A673 (cell line): ENCODE measurements around the gene KIRREL3. TPM values are rescaled to one million over a fixed set of nuclear protein-coding genes. Genes with fewer than 3 reads are reported as not detected.

Experiments
- BruUV-seq: library from RNA; stranded (reverse); fragments of 400-500 nt; replicated peaks from 2 replicates; lab custom pipeline; 2021; lab: Mats Ljungman, UMichigan
- CTCF ChIA-PET: fragments of 300-600 bp; sonication (Branson Sonifier 250); formaldehyde crosslinking; loops from one replicate; lab custom pipeline; 2022; ENCODE audit warnings: antibody characterized with exemption; lab: Charles Lee
- POLR2A ChIA-PET: fragments of 300-600 bp; sonication (Branson Sonifier 250); formaldehyde crosslinking; loops from one replicate; lab custom pipeline; 2022; ENCODE audit warnings: antibody characterized with exemption; ENCODE audit not compliant: low non-redundant PET; lab: Charles Lee
- DNase-seq: peaks from one replicate; pipeline ENCODE4 v3.0.0-alpha.2; 2015; ENCODE audit warnings: low spot score
- H3K27ac ChIP-seq: fragments of 200-600 bp; sonication (generic); 2 replicates; pipeline ENCODE4 v1.5.1; 2016; ENCODE audit warnings: mixed run types, low read depth, mild to moderate bottlenecking, mixed read lengths, antibody characterized with exemption, low read length; ENCODE audit not compliant: poor library complexity, severe bottlenecking
- H3K27me3 ChIP-seq: fragments of 200-600 bp; sonication (generic); replicated peaks from 2 replicates; pipeline ENCODE4 v1.6.1; 2017; ENCODE audit warnings: mixed run types, low read depth, mild to moderate bottlenecking, mixed read lengths, antibody characterized with exemption, low read length; ENCODE audit not compliant: insufficient read depth, poor library complexity
- H3K36me3 ChIP-seq: fragments of 200-600 bp; sonication (generic); 2 replicates; pipeline ENCODE4 v1.6.1; 2016; ENCODE audit warnings: mixed run types, mild to moderate bottlenecking, mixed read lengths, antibody characterized with exemption, low read length; ENCODE audit not compliant: insufficient read depth, poor library complexity, severe bottlenecking
- H3K4me1 ChIP-seq: fragments of 200-600 bp; sonication (generic); 2 replicates; pipeline ENCODE4 v1.6.1; 2017; ENCODE audit warnings: mixed run types, mild to moderate bottlenecking, mixed read lengths, antibody characterized with exemption, low read length; ENCODE audit not compliant: insufficient read depth, poor library complexity, severe bottlenecking
- H3K4me3 ChIP-seq: fragments of 200-600 bp; sonication (generic); 2 replicates; pipeline ENCODE4 v1.5.1; 2016; ENCODE audit warnings: low read depth, mixed run types, mild to moderate bottlenecking, mixed read lengths, low read length; ENCODE audit not compliant: poor library complexity, severe bottlenecking
- H3K9me3 ChIP-seq: fragments of 200-600 bp; sonication (generic); 2 replicates; pipeline ENCODE4 v1.6.1; 2016; ENCODE audit warnings: mixed run types, low read depth, mild to moderate bottlenecking, mixed read lengths, antibody characterized with exemption, low read length; ENCODE audit not compliant: poor library complexity, severe bottlenecking
- CTCF ChIP-seq: fragments of 300-800, 200-600 bp; sonication (generic); conservative IDR thresholded peaks from 2 replicates; pipeline ENCODE4 v1.5.1; 2017; ENCODE audit warnings: low read depth, mild to moderate bottlenecking, antibody characterized with exemption, low read length, moderate library complexity, mixed read lengths
- EZH2 ChIP-seq: fragments of 200-600 bp; sonication (generic); IDR thresholded peaks from 2 replicates; pipeline ENCODE4 v1.6.1; 2017; ENCODE audit warnings: borderline replicate concordance, low read depth, mild to moderate bottlenecking, mixed read lengths, antibody characterized with exemption, low read length; ENCODE audit not compliant: poor library complexity, severe bottlenecking
- intact Hi-C: fragments of 100-400 bp; cut with micrococcal nuclease; formaldehyde crosslinking; loops from one replicate; pipeline ENCODE4 v1.10.0; 2022; ENCODE audit not compliant: unreplicated experiment
- total RNA-seq: library from RNA; stranded (reverse); gene quantifications from 2 replicates; pipeline ENCODE4 v1.2.3, GENCODE V29; 2021

The KIRREL3 gene
- total RNA-seq, 1 experiment from 2014 or later, result not detected

DNA sequence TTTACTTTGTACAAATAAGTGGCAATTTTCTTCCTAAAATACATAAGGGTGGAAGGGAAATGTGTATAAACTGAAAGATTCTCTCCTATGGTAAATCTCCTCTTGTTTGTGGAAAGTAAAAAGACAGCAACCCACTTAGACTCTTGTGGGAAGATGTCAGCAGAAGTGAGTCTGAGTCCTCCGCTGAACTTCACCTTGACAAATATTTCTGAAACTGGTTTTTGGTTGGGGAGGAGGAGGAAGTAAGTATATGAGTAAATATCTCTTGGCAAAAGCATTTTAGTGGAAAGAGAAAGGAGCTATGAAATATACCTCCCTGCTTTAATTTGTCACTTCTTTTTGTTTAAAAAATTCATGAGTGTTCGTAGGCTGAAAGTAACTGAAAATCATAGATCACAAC lies 196.2 kb downstream of the KIRREL3 start:
- POLR2A ChIA-PET, result no interaction called here
- Histone ChIP-seq H3K36me3 (no peaks in the 10 kb centered on the region), H3K27ac (no peak overlapping the region), H3K9me3 (no peaks in the 10 kb centered on the region), H3K4me1 (no peaks in the 10 kb centered on the region), H3K27me3 (peaks cover 30% of the 10 kb centered on the region), H3K4me3 (no peak overlapping the region)
- intact Hi-C loops, result no loop called here
- DNase-seq, result no peak
- BruUV-seq, result no TSS peak
- CTCF ChIA-PET, result no interaction called here
- TF ChIP-seq CTCF (no peak), EZH2 (no peak)

DNA sequence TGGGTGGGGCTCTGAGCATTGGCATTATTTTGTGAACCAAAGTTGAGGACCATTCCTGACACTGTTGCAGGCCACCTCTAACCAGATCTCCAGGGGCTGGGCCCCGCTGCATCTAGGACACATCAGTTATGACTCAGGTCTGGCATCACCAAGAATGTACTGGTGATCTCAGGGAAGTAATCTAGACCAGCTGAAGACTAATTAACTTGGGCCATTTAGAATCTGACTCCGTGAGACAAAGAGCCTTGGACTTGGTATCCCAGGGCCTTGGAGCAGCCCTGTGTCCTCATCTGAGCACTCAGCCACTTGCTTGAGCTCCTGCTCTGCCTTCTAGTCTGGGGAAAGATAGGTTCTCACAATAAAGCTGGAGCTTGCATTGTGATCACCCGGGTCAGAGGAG lies 200.6 kb downstream of the KIRREL3 start:
- Histone ChIP-seq H3K4me1 (no peaks in the 10 kb centered on the region), H3K4me3 (no peak overlapping the region), H3K27ac (no peak overlapping the region), H3K27me3 (peaks cover 22% of the 10 kb centered on the region), H3K36me3 (no peaks in the 10 kb centered on the region), H3K9me3 (no peaks in the 10 kb centered on the region)
- no peak for DNase-seq
- no peak for TF ChIP-seq EZH2
- TF ChIP-seq CTCF, result no peak
- CTCF ChIA-PET, result no interaction called here
- intact Hi-C loops, result no loop called here
- POLR2A ChIA-PET, result no interaction called here
- no TSS peak for BruUV-seq

GRCh38 chr11:126797457-126798169 lies 203.0 kb downstream of the KIRREL3 start:
- ChIA-PET POLR2A (interaction anchor here (0.6 kb wide), 1 partner anchor 18 kb away, joined by 3 read pairs; no protein-coding TSS in a partner anchor), CTCF (no interaction called here)
- H3K4me3 ChIP-seq, result no peak overlapping the region
- no peak for DNase-seq
- no peaks in the 10 kb centered on the region for H3K4me1 ChIP-seq
- H3K36me3 ChIP-seq, result no peaks in the 10 kb centered on the region
- H3K27ac ChIP-seq, result no peak overlapping the region
- no TSS peak for BruUV-seq
- peaks cover 19% of the 10 kb centered on the region for H3K27me3 ChIP-seq
- intact Hi-C loops, result no loop called here
- TF ChIP-seq EZH2 (no peak), CTCF (no peak)
- no peaks in the 10 kb centered on the region for H3K9me3 ChIP-seq
